Stimulated activated CD8-positive, alpha-beta memory T cell treated with anti-CD3 and anti-CD28 coated beads, Interleukin-4, amount 100 ng/mL, for 24 hours (primary cell): ENCODE data around the gene HLA-DOA.
A peak's percentile ranks its signal among the peaks of the same experiment; 100 is the strongest.

Experiments used
- DNase-seq: peaks from one replicate; pipeline ENCODE4 v3.0.0-alpha.2; 2020; ENCODE audit warnings: low read depth

The HLA-DOA gene

DNA sequence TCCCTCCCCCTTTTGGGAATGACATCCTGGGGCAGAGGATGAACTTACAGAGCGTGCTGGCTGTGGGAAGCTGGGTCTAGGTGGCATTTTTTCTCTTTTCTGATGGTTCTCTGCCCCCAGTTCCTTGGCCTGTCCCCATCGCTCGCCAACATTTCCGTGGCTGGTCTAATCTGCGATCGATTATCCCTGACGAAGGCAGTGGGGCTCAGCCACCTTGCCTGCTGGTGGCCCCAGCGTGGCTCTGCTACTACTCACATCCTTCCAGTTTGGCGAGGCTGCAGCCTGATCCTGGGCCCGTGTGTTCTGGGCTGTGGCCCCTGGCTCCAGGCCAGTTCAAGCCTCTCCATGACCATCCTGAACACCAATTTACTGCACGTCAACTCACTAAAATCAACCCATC, 6.4 kb upstream of the HLA-DOA start:
- DNase-seq, result no peak

DNA sequence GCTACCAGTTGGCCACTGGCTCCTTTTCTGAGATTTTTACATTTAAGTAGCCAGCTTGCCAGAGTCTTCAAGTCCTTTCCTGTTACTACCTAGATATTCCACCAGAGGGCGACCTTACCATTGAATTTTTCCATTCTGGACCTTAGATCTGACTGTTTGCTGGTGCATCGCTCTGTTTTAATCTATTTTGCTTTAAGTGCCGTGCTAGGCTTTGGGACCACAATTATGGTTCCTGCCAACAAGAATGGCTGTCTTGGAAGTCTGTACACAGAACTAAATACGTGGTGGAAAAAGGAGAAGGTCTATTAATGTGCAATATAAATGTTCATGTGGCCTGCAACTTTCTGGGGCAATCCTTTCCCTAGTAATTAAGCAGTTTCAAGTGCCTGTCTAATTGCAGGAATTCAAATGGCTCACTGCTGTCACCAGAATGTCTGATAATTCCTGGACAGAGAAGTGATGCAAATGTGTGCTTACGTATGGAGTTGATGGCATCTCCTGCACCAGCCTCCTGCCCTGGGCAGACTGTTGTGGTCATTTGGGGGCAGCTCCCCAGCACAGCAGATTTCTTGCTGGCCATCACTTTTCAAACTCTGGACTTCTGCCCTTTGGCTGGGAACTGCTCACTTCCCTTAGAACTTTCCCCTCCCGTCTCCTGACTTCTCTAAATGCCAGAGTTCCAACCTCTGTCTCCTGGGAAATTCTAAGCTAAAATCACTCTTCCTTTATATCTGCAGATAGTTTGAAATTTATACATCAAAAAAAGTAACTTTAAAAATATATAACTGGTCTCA, 5.6 kb upstream of the HLA-DOA start:
- DNase-seq, result no peak

DNA sequence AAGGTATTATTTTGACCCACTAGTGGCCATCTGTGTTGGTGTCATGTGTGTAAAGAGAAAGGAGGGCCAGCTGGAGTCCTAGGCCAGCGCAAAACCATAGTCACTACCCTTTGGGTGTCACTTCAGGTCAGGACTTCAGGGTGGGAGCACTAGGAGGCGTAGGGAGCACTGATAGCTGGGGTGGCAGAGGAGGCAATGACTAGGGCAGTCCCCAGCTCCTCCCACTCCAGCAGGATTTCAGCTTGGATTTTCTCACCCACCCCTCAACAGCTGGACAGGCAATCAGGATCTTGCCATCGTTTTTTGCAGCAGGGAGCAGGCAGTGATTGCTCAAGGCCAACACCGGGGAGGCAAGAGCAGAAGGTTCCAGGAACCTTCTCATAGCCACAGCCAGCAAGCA, 4.2 kb upstream of the HLA-DOA start:
- DNase-seq, result no peak

DNA sequence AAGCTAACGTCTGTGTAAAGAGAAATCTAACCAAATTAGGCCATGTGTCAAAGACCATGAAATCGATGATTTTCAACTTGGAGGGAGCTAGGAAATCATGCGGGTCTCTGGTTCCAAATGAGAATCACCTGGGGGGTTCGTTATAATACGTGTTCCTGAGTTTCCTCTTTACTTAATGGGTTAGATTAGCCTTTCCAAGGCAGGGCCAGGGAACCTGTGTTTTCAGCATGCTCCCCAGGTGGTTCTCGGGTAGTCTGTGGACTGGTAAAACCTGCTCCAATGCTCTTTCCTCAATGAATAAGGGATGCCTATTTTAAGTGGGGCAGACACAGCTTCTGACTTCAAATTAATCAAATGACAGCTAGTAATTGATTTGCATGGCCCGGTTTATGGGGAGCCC, 965 bp upstream of the HLA-DOA start:
- DNase-seq, result no peak

DNA sequence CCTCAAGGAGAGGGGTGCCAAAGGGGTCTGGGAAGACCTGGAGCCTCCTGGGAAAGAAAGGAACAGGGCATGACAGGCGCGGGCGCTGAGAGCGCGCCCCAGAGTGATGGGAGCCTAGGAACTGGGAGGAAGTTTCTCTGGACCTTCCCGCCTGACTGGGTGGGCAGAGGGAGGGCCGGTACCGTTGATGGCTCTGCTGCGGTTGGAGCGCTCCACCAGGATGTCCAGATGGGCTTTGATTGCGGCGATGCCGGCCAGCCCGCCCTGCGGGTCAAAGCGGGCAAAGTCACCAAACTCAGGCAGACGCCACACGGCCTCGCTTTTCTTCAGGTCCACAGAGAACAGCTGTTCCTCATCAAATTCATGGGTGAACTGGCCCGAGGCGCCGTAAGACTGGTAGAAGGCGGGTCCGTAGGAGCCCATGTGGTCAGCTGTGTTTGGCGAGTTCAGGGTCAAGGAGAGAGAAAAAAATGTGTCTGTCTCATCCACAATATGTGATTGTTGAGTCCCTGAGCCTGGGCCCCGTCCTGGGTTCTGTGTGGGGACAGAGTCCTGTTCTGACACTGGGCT, 1.5 kb downstream of the HLA-DOA start:
- DNase-seq, result no peak

DNA sequence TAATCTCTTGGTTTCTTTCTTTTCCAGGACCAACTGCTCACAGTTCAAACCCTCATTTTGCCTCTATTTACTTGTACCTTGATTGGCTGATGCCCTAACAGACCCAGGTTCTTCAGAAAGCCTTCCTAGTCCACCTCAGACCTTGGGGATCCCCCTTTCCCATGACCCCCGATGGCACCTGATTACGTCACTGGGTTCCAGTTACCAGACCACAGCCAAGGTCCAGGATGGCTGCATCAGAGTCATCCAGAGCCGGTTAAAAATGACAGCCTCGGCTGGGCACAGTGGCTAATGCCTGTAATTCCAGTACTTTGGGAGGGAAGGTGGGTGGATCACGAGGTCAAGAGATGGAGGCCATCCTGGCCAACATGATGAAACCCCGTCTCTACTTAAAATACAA, 4.5 kb downstream of the HLA-DOA start:
- DNase-seq, result no peak

DNA sequence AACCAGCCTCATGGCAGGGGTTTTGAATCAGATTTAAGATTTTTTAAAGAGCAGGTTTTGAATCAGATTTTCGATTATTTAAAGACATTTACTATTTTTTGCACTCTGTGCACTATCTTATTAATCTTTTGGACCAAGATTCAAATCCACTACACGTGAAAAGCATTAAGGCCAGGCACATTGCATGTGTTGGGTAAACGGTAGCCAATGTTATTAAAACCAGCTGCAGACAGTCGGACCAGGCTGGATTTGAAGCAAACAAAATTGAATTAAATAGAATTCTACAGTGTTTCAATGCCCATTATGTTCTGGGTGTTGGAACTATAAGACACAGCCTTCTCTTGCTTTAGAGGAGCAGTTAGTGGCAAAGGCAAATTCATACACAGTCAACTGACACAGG, 7.7 kb downstream of the HLA-DOA start:
- DNase-seq, result no peak

DNA sequence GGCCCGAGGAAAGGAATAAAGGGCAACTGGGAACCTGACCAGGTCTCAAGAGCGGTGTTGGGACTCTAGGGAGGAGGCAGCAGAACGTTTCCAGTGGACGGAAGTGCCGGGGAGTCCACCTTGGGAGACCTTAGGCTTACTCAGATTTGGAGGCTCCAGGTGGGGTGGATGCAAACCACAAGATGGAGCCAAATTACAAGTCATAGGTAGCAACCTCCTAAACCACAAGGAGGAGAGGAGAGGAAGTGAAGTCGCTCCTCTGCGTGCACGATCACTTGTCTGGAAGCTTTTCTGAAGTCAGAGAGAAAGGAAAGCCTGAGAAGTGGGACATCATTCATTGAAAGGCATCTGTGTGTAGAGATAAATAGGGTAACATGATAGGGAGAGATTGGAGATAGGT, 9.3 kb downstream of the HLA-DOA start:
- DNase-seq, result no peak

DNA sequence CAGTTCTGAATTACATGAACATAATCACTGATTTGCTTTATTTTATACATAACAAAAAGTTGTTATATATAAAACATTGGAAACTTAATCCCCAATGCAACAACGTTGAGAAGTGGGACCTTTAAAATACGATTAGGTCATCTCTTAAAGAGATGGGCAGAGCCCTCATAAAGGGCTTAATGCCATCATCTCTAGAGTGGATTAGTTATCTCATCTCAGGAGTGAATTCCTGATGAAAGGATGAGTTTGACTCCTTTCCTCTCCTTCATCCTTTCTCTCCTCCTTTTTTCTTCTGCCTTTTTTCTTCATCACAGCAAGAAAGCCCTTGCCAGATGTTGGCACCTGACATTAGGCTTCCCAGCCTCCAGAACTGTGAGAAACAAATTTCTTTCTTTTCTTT, 13.9 kb downstream of the HLA-DOA start:
- no peak for DNase-seq

DNA sequence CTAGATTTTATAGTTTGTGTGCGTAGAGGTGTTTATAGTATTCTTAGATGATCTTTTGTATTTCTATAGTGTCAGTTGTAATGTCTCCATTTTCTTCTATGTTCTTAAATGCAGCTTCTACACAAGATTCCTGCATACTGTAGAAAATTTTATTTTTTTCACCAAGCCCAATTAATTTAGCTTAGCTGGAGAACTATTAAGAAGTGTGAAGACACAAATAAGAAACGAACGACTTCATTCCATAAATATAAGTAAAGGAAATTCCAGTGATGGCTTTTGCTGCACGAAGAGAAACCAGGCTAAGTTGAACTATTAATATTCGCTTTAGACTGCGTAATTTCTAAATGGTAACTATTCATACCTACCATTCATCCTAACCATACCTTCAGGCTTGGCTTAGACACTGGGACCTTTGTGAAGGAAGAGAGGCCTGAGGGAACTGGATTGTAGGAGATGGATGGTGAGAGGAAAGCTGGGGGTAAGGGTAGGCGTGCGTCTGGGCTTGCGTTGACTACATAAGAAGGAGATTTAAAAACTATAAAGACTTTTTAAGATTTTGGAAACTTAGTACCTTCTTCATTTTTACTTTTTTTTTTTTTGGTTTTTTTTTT, 15.9 kb downstream of the HLA-DOA start:
- DNase-seq, result no peak

DNA sequence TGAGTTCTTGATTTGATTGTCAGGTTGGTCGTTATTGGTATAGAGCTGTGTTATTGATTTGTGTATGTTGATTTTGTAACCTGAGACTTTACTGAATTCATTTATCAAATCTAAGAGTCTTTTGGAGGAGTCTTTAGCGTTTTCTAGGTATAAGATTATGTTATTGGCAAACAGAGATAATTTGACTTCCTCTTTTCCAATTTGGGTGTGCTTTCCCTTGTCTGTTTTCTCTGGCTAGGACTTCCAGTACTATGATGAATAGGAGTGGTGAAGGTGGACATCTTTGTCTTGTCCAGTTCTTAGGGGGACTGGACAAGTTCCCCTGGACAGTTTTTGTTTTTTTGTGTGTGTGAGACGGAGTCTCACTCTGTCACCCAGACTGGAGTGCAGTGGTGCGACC, 17.4 kb downstream of the HLA-DOA start:
- DNase-seq, result no peak

DNA sequence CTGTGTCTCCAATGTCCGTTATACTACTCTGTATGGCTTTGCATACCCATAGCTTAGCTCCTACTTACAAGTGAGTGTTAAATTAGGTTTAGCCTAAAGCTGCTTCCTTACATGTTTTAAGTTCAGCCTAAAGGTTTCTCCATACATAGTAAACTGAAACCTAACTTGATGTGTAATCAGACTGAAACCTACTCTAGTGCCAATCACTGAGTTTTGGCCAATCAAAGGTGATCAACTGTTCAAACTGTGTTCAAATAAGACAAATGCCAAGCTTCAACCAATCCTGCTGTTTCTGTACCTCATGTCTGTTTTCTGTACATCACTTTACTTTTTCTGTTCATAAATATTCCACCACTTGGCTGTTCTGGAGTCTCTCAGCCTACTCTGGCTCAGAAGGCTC, 20.0 kb downstream of the HLA-DOA start:
- no peak for DNase-seq

DNA sequence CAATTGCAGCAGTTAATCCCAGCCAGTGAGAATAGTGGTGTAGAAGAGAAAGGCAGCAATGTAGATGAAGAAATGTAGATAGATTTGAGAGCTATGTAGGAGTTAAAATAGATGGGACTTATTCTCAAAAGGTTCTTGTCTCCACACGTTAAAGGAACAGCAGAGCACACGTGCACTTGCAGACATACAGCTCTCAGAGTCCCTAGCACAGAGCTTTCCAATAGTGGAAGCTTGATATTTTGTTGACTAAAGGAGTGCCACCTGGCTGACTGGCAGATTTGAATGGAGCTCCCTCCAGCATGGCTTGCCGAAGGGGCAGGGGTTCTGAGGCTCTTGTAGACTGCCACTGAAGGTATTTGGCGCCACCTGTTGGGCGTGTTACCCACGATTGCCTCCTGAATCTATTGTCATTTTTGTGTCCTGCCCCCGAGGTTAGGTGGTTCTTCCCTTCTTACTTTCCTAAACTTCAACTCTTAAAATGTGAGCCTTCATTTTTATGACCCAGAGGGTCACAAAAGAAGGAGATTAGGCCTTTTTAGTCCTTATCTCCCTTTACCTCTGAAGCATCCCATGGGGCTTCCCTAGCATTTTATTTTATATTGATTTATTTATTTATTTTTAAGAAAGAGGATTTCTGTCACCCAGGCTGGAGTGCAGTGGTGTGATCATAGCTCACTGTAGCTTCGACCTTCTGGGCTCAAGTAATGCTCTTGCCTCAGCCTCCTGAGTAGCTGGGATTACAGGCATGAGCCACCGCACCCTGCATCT, 24.6 kb downstream of the HLA-DOA start:
- peak; percentile 77 for DNase-seq

DNA sequence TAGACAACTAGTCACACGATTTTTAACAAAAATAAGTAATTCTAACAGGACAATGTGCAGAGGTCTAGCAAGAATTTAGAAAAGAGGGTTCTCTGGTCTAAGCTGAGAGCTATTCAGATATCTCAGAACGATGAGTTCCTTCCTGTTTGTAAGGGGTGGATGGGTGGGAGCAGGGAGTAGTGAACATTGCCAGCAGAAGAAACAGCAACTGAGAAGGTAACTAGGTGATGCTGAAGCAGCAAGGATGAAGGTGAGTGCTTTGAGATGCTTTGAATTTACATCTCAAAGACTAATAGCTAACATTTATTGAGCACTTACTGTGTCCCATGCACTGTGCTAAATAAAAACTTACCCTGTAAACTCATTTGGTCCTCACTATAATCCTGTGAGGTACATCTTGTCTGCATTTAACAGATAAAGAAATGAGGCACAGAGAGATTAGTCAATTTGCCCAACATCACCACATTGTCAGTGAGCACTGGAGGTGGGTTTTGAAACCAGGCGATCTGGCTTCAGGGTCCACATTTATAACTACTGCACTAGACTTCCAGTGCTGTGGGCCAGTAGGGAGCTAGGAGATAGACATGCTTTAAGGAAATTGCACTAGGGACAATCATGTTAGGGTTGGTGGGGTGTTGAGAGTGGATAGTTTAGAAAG, 25.3 kb downstream of the HLA-DOA start:
- no peak for DNase-seq

DNA sequence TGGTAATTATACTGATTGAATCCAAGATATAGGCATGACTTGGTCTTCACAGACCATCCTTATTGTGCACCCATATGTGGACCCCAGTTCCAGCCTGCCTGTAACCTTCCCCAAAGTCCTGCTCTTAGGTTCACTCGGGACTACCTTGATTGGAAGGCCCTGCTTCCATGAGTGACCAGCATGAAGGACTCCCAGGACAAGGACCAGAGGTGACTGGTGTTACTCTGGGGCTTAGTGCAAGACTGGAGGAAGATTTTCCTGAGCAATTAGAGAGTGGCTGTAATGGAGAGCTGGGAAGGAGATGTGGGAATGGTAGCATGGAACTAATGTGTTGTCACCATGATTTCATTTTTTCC, 25.9 kb downstream of the HLA-DOA start:
- DNase-seq, result no peak

DNA sequence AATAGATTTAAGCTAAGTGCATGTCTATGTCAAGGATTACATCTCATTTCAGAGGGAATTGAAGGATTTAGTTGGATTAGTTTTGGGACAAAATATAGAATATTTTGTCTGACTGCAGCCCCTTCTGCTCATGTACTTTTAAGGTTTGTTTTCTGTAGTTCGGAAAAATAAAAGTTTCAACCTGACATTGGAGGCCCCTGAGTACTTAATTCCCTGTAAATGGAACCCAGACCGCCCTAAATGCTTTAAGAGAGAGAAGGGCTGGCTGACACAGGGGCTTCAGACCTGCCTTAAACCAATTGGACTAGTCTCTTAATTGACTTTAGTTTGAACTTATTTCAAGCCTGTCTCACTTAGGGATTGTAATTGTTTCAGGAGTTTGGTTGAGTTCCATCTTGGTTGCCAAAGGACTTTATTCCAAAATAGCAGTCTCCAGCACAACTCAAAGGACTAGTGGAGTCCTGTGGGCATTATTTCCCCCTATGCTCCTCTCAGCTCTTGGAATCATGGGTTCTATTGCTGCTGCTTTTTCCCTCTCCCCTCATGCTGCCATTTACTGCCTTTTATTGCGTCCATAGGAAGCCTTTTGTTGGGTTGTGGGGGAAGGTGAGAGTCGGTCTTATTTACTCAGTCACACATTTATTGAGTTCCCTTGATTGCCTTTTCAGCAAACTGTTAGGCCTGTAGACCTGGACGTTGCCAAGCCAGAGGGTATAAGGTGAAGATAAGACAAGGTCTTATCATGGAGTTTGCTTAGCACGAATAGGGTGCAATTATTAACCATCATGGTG, 26.5 kb downstream of the HLA-DOA start:
- no peak for DNase-seq

DNA sequence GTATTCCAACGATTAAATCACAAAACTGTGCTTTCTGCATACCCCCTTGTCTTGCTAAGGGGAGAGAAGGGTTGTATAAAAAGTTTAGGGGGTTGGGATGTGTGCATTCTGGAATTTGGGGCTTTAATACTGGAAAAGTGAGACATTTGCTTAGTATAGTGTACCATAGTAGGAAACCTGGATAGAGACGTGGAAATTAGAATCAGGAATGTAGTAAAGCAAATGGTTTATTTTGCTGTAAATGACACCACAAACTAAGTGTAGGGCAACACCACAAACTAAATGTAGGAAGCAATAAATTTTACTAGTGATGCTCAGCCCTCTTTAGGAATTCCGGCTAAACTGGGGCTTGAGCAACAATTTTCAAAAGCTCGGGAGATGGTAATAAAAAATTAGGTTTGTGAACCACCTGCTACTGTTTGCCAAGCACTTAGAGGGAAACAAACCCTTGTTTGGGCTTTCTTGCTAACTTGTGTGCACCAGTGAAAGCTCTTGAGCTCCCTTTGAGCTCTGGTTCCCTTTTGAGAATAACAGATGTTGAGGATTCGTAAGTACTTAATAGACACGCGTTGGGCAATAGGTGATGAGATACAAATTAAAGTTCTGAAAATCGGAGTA, 27.2 kb downstream of the HLA-DOA start:
- no peak for DNase-seq

DNA sequence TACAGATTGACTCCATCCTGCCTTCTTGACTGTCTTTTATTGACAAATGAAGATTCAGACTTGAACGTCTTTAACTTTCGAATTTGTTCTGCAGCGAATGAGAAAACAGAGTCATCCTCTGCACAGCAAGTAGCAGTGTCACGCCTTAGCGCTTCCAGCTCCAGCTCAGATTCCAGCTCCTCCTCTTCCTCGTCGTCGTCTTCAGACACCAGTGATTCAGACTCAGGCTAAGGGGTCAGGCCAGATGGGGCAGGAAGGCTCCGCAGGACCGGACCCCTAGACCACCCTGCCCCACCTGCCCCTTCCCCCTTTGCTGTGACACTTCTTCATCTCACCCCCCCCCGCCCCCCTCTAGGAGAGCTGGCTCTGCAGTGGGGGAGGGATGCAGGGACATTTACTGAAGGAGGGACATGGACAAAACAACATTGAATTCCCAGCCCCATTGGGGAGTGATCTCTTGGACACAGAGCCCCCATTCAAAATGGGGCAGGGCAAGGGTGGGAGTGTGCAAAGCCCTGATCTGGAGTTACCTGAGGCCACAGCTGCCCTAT, 28.8 kb downstream of the HLA-DOA start:
- no peak for DNase-seq

DNA sequence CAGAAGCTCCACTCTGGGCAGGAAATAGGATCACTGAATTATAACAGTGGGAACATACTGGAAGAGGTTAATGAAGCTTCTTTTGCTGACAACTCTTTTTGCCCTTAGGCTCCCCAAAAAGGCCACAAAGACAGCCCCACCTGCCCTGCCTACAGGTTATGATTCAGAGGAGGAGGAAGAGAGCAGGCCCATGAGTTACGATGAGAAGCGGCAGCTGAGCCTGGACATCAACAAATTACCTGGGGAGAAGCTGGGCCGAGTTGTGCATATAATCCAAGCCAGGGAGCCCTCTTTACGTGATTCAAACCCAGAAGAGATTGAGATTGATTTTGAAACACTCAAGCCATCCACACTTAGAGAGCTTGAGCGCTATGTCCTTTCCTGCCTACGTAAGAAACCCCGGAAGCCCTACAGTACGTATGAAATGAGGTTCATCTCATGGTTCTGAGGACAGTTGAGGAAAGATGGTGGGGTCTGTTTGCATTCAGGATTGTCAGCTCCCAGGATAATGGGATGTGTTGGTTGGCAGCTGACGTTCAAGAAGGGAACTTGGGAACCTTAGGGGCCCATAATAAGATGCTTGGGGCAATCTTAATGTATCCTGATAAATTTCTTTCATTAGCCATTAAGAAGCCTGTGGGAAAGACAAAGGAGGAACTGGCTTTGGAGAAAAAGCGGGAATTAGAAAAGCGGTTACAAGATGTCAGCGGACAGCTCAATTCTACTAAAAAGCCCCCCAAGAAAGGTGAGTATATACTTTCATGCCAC, 29.5 kb downstream of the HLA-DOA start:
- DNase-seq, result no peak

DNA sequence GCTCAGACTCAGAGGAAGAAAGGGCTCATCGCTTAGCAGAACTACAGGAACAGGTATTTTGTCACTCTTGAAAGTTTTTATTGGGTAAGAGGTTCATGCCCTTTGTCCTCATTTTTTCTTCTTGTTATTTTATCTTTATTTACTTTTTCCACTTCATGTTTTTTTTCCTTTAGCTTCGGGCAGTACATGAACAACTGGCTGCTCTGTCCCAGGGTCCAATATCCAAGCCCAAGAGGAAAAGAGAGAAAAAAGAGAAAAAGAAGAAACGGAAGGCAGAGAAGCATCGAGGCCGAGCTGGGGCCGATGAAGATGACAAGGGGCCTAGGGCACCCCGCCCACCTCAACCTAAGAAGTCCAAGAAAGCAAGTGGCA, 31.5 kb downstream of the HLA-DOA start:
- no peak for DNase-seq
